Nephron progenitor cell (in vitro differentiated cells): ENCODE measurements around the gene PDLIM3.

Experiments
- DNase-seq: peaks from one replicate; pipeline ENCODE4 v3.0.0; 2021
- H3K27ac Mint-ChIP-seq: 2 replicates; pipeline ENCODE4 v1.8.0; 2021; ENCODE audit warnings: mild to moderate bottlenecking, moderate library complexity, mixed read lengths
- H3K27me3 Mint-ChIP-seq: 2 replicates; pipeline ENCODE4 v1.8.0; 2021; ENCODE audit warnings: mild to moderate bottlenecking, low read depth, mixed read lengths; ENCODE audit not compliant: poor library complexity
- H3K36me3 Mint-ChIP-seq: 2 replicates; pipeline ENCODE4 v1.8.0; 2021; ENCODE audit warnings: low read depth, mixed read lengths
- H3K4me1 Mint-ChIP-seq: 2 replicates; pipeline ENCODE4 v1.8.0; 2021; ENCODE audit warnings: mixed read lengths
- H3K4me3 Mint-ChIP-seq: 2 replicates; pipeline ENCODE4 v1.8.0; 2021; ENCODE audit warnings: mild to moderate bottlenecking, moderate library complexity, mixed read lengths
- H3K9me3 Mint-ChIP-seq: 2 replicates; pipeline ENCODE4 v1.8.0; 2021; ENCODE audit warnings: mild to moderate bottlenecking, moderate library complexity, mixed read lengths
- CTCF ChIP-seq: fragments of 200-600 bp; sonication (generic); IDR thresholded peaks from 2 replicates; pipeline ENCODE4 v1.5.0; 2021; ENCODE audit warnings: antibody characterized with exemption

PDLIM3 gene

GRCh38 chr4:185468999-185469398 is 66.3 kb downstream of the PDLIM3 start:
- H3K4me1 Mint-ChIP-seq = peaks cover 17% of the 10 kb centered on the region
- no peak overlapping the region for H3K4me3 Mint-ChIP-seq
- H3K27me3 Mint-ChIP-seq = peaks cover 91% of the 10 kb centered on the region
- H3K27ac Mint-ChIP-seq = no peak overlapping the region
- no peaks in the 10 kb centered on the region for H3K36me3 Mint-ChIP-seq
- TF ChIP-seq CTCF = no peak
- peaks cover 13% of the 10 kb centered on the region for H3K9me3 Mint-ChIP-seq
- no peak for DNase-seq

- H3K27me3 Mint-ChIP-seq = peaks cover 83% of the 10 kb centered on the region
- H3K36me3 Mint-ChIP-seq = no peaks in the 10 kb centered on the region
- no peak overlapping the region for H3K4me3 Mint-ChIP-seq
- DNase-seq = no peak
- TF ChIP-seq CTCF = no peak
- peaks cover 23% of the 10 kb centered on the region for H3K4me1 Mint-ChIP-seq
- peaks cover 8% of the 10 kb centered on the region for H3K9me3 Mint-ChIP-seq
- no peak overlapping the region for H3K27ac Mint-ChIP-seq
Measured at GRCh38 chr4:185467991-185468390, 67.3 kb downstream of the PDLIM3 start.

- TF ChIP-seq CTCF = no peak
- Mint-ChIP-seq H3K4me3 (no peak overlapping the region), H3K9me3 (peaks cover 8% of the 10 kb centered on the region), H3K27ac (no peak overlapping the region), H3K4me1 (peaks cover 23% of the 10 kb centered on the region), H3K27me3 (peaks cover 74% of the 10 kb centered on the region), H3K36me3 (no peaks in the 10 kb centered on the region)
- DNase-seq = no peak
Measured at GRCh38 chr4:185467101-185467500, 68.2 kb downstream of the PDLIM3 start.

- no peak overlapping the region for H3K27ac Mint-ChIP-seq
- no peaks in the 10 kb centered on the region for H3K36me3 Mint-ChIP-seq
Measured at GRCh38 chr4:185465707-185466106, 69.6 kb downstream of the PDLIM3 start.

GRCh38 chr4:185464887-185465286 is 70.4 kb downstream of the PDLIM3 start:
- H3K4me1 Mint-ChIP-seq = peaks cover 17% of the 10 kb centered on the region
- H3K27me3 Mint-ChIP-seq = peaks cover 65% of the 10 kb centered on the region
- no peaks in the 10 kb centered on the region for H3K36me3 Mint-ChIP-seq
- peaks cover 8% of the 10 kb centered on the region for H3K9me3 Mint-ChIP-seq
- DNase-seq = no peak
- no peak overlapping the region for H3K4me3 Mint-ChIP-seq
- no peak overlapping the region for H3K27ac Mint-ChIP-seq
- no peak for TF ChIP-seq CTCF

More at GRCh38 chr4:185465707-185466106, 69.6 kb downstream of the PDLIM3 start:
- DNase-seq = no peak
- Mint-ChIP-seq H3K27me3 (peaks cover 73% of the 10 kb centered on the region), H3K4me3 (no peak overlapping the region), H3K9me3 (peaks cover 8% of the 10 kb centered on the region), H3K4me1 (peaks cover 22% of the 10 kb centered on the region)
- TF ChIP-seq CTCF = no peak

GRCh38 chr4:185464183-185464582 is 71.1 kb downstream of the PDLIM3 start:
- no peak overlapping the region for H3K4me3 Mint-ChIP-seq
- peaks cover 11% of the 10 kb centered on the region for H3K4me1 Mint-ChIP-seq
- no peaks in the 10 kb centered on the region for H3K36me3 Mint-ChIP-seq
- no peak for DNase-seq
- H3K9me3 Mint-ChIP-seq = peaks cover 6% of the 10 kb centered on the region
- H3K27ac Mint-ChIP-seq = no peak overlapping the region
- H3K27me3 Mint-ChIP-seq = peaks cover 60% of the 10 kb centered on the region
- no peak for TF ChIP-seq CTCF
